ENCODE data around the gene PHLDA3.

PHLDA3 gene

DNA sequence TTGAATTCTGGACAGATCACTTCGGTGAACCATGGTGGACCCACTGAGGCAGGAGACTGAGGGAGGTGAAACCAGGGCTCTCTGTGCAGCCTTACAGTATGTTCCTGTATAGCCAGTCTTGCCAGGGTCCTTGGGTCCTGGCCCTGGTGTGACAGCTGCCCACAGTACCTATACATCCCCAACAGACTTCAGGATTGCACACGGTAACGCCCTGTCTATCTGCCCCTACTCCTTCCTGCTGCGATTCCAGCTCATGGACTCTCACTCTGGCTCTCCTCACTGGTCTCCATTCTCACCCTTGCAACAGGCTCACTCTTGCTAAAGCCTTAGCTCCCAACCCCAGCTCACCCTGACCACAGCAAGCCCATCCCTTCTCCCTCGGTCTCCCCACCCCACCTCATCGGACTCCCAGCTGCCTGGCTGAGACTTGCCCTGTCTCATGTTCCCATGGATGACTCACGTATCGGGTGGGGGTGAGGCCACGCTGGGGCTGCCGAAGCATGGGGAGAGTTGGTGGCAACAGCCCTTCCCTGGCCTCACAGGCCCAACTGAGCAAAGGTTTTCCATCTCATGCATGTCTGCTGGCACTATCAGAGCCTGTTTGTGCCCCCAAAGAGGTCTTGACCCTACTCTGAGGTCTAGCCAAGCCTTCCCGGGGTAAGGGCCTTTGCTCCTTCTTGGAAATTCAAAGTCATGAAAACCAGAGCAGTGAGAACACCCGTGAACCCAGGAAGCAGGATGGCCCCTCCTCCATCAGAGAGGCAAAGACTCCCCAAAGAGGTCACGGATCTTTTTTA is 7.1 kb downstream of the PHLDA3 start (continued):
- TF ChIP-seq, protein P1, sequence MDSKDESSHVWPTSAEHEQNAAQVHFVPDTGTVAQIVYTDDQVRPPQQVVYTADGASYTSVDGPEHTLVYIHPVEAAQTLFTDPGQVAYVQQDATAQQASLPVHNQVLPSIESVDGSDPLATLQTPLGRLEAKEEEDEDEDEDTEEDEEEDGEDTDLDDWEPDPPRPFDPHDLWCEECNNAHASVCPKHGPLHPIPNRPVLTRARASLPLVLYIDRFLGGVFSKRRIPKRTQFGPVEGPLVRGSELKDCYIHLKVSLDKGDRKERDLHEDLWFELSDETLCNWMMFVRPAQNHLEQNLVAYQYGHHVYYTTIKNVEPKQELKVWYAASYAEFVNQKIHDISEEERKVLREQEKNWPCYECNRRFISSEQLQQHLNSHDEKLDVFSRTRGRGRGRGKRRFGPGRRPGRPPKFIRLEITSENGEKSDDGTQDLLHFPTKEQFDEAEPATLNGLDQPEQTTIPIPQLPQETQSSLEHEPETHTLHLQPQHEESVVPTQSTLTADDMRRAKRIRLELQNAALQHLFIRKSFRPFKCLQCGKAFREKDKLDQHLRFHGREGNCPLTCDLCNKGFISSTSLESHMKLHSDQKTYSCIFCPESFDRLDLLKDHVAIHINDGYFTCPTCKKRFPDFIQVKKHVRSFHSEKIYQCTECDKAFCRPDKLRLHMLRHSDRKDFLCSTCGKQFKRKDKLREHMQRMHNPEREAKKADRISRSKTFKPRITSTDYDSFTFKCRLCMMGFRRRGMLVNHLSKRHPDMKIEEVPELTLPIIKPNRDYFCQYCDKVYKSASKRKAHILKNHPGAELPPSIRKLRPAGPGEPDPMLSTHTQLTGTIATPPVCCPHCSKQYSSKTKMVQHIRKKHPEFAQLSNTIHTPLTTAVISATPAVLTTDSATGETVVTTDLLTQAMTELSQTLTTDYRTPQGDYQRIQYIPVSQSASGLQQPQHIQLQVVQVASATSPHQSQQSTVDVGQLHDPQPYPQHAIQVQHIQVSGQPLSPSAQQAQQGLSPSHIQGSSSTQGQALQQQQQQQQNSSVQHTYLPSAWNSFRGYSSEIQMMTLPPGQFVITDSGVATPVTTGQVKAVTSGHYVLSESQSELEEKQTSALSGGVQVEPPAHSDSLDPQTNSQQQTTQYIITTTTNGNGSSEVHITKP (tag by site-specific recombination; IDR thresholded peaks at IDR 0.05), result peak; percentile 62
- TF ChIP-seq, protein P2, sequence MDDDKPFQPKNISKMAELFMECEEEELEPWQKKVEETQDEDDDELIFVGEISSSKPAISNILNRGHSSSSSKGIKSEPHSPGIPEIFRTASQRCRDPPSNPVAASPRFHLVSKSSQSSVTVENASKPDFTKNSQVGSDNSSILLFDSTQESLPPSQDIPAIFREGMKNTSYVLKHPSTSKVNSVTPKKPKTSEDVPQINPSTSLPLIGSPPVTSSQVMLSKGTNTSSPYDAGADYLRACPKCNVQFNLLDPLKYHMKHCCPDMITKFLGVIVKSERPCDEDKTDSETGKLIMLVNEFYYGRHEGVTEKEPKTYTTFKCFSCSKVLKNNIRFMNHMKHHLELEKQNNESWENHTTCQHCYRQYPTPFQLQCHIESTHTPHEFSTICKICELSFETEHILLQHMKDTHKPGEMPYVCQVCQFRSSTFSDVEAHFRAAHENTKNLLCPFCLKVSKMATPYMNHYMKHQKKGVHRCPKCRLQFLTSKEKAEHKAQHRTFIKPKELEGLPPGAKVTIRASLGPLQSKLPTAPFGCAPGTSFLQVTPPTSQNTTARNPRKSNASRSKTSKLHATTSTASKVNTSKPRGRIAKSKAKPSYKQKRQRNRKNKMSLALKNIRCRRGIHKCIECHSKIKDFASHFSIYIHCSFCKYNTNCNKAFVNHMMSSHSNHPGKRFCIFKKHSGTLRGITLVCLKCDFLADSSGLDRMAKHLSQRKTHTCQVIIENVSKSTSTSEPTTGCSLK (tag by site-specific recombination; IDR thresholded peaks at IDR 0.05), result no peak
- TF ChIP-seq ELK4 (IDR thresholded peaks at IDR 0.05; ENCODE audit: borderline replicate concordance, low read depth, low read length), result no peak
- TF ChIP-seq ZNF157 (tag by site-specific recombination; IDR thresholded peaks at IDR 0.05), result no peak
- TF ChIP-seq TCF7L2 (IDR thresholded peaks at IDR 0.05; ENCODE audit: borderline replicate concordance, low read depth, low read length), result no peak
- TF ChIP-seq ZNF670 (tag by site-specific recombination; IDR thresholded peaks at IDR 0.05; ENCODE audit: low read depth), result no peak
- peak; percentile 23; the same call in 1 of the 2 replicates for TF ChIP-seq SP2 (tag by site-specific recombination; IDR thresholded peaks at IDR 0.05)
- TF ChIP-seq ZNF549 (tag by site-specific recombination; IDR thresholded peaks at IDR 0.05), result no peak
- TF ChIP-seq KLF1 (tag by site-specific recombination; IDR thresholded peaks at IDR 0.05), result peak; percentile 81
- no peak for TF ChIP-seq ZNF426 (tag by site-specific recombination; IDR thresholded peaks at IDR 0.05)
- peak; percentile 16; the same call in 1 of the 2 replicates for TF ChIP-seq ZBTB21 (tag by site-specific recombination; IDR thresholded peaks at IDR 0.05)
- no peak for TF ChIP-seq ZNF701 (tag by site-specific recombination; IDR thresholded peaks at IDR 0.05)
- TF ChIP-seq ZNF639 (tag by site-specific recombination; IDR thresholded peaks at IDR 0.05), result peak; percentile 53; the same call in 1 of the 2 replicates
- TF ChIP-seq ZNF558 (tag by site-specific recombination; IDR thresholded peaks at IDR 0.05), result no peak
- no peak for TF ChIP-seq HOXD13 (CRISPR knock-in tag; IDR thresholded peaks at IDR 0.05; ENCODE audit: borderline replicate concordance)

- H3K4me1 ChIP-seq (ENCODE audit: control insufficient read depth, insufficient read depth, low read length), result peaks cover 15% of the 10 kb centered on the region
- no peak overlapping the region for H3K27ac ChIP-seq (ENCODE audit: extremely low read depth, low read depth, low read length)
- ChIA-PET CTCF (interaction anchor here (1.0 to 7.2 kb wide), 6 partner anchors 11 to 52 kb away, joined by 3 to 56 read pairs (median 6); no protein-coding TSS in a partner anchor), POLR2A (interaction anchor here (0.6 to 3.1 kb wide), 6 partner anchors 8 to 94 kb away, joined by 3 to 17 read pairs (median 5); partner anchors contain the start of gene PHLDA3)
- peaks cover 0 to 20% of the 10 kb centered on the region in 2 experiments; a peak in 1 of 3 replicates for H3K36me3 ChIP-seq (ENCODE audit: control insufficient read depth in 2 of 2, insufficient read depth in 1 of 2, low read length in 2 of 2)
- no peak overlapping the region for H3K4me3 ChIP-seq (ENCODE audit: low read depth, low read length)
- no peaks in the 10 kb centered on the region for H3K9me3 ChIP-seq (ENCODE audit: control insufficient read depth, insufficient read depth, low read depth, low read length)
- TF ChIP-seq ZBTB17 (tag by site-specific recombination; IDR thresholded peaks at IDR 0.05) (peak; percentile 50; the same call in 1 of the 2 replicates), ZNF366 (tag by site-specific recombination; conservative IDR thresholded peaks at IDR 0.05) (peak; percentile 56; the same call in 1 of the 2 replicates), ZNF174 (tag by site-specific recombination; IDR thresholded peaks at IDR 0.05) (no peak), ZNF629 (tag by site-specific recombination; IDR thresholded peaks at IDR 0.05) (peak; percentile 46; the same call in 1 of the 2 replicates), GLIS1 (tag by site-specific recombination; IDR thresholded peaks at IDR 0.05) (peak; percentile 56), PRDM4 (tag by site-specific recombination; IDR thresholded peaks at IDR 0.05) (no peak), ZNF175 (tag by site-specific recombination; IDR thresholded peaks at IDR 0.05) (no peak), ZNF37A (tag by site-specific recombination; IDR thresholded peaks at IDR 0.05) (no peak), ZNF560 (tag by site-specific recombination; IDR thresholded peaks at IDR 0.05; ENCODE audit: borderline replicate concordance) (no peak)
Observed at GRCh38 chr1:201460814-201461644, 8.0 kb downstream of the PHLDA3 start.
